ENCODE measurements around the gene OTUD6A.

DNA sequence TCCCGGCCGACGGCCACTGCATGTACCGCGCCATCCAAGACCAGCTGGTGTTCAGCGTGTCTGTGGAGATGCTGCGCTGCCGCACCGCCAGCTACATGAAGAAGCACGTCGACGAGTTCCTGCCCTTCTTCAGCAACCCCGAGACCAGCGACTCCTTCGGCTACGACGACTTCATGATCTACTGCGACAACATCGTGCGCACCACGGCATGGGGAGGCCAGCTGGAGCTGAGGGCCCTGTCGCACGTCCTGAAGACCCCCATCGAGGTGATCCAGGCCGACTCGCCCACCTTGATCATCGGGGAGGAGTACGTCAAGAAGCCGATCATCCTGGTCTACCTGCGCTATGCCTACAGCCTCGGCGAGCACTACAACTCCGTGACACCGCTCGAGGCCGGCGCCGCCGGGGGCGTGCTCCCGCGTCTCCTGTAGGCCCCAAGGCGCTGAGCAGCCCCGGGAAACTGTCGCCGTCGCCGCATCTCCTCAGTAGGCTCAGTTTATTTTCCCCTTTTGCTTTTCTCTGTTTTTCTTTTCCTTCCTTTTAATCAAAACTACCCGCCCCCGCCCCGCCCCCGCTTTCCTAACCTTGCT is 799 bp downstream of the OTUD6A start:
- TF ChIP-seq SP1 (IDR thresholded peaks at IDR 0.05; ENCODE audit: low read depth) (no peak), POLR2AphosphoS5 (IDR thresholded peaks at IDR 0.05; ENCODE audit: low read depth, low read length) (no peak), YY1 (IDR thresholded peaks at IDR 0.05; ENCODE audit: extremely low read depth, insufficient replicate concordance, low read depth, low read length) (no peak)
- TF ChIP-seq, protein P1, sequence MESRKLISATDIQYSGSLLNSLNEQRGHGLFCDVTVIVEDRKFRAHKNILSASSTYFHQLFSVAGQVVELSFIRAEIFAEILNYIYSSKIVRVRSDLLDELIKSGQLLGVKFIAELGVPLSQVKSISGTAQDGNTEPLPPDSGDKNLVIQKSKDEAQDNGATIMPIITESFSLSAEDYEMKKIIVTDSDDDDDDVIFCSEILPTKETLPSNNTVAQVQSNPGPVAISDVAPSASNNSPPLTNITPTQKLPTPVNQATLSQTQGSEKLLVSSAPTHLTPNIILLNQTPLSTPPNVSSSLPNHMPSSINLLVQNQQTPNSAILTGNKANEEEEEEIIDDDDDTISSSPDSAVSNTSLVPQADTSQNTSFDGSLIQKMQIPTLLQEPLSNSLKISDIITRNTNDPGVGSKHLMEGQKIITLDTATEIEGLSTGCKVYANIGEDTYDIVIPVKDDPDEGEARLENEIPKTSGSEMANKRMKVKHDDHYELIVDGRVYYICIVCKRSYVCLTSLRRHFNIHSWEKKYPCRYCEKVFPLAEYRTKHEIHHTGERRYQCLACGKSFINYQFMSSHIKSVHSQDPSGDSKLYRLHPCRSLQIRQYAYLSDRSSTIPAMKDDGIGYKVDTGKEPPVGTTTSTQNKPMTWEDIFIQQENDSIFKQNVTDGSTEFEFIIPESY (IDR thresholded peaks at IDR 0.05; ENCODE audit: extremely low read depth, insufficient replicate concordance, low read length) = no peak
- TF ChIP-seq, protein P2, sequence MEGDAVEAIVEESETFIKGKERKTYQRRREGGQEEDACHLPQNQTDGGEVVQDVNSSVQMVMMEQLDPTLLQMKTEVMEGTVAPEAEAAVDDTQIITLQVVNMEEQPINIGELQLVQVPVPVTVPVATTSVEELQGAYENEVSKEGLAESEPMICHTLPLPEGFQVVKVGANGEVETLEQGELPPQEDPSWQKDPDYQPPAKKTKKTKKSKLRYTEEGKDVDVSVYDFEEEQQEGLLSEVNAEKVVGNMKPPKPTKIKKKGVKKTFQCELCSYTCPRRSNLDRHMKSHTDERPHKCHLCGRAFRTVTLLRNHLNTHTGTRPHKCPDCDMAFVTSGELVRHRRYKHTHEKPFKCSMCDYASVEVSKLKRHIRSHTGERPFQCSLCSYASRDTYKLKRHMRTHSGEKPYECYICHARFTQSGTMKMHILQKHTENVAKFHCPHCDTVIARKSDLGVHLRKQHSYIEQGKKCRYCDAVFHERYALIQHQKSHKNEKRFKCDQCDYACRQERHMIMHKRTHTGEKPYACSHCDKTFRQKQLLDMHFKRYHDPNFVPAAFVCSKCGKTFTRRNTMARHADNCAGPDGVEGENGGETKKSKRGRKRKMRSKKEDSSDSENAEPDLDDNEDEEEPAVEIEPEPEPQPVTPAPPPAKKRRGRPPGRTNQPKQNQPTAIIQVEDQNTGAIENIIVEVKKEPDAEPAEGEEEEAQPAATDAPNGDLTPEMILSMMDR (IDR thresholded peaks at IDR 0.05 in 2 of 3, conservative IDR thresholded peaks at IDR 0.05 in 1 of 3; ENCODE audit: borderline replicate concordance in 1 of 3, insufficient read depth in 1 of 3, low read depth in 2 of 3, low read length in 2 of 3) = no peak
- TF ChIP-seq, protein P3, sequence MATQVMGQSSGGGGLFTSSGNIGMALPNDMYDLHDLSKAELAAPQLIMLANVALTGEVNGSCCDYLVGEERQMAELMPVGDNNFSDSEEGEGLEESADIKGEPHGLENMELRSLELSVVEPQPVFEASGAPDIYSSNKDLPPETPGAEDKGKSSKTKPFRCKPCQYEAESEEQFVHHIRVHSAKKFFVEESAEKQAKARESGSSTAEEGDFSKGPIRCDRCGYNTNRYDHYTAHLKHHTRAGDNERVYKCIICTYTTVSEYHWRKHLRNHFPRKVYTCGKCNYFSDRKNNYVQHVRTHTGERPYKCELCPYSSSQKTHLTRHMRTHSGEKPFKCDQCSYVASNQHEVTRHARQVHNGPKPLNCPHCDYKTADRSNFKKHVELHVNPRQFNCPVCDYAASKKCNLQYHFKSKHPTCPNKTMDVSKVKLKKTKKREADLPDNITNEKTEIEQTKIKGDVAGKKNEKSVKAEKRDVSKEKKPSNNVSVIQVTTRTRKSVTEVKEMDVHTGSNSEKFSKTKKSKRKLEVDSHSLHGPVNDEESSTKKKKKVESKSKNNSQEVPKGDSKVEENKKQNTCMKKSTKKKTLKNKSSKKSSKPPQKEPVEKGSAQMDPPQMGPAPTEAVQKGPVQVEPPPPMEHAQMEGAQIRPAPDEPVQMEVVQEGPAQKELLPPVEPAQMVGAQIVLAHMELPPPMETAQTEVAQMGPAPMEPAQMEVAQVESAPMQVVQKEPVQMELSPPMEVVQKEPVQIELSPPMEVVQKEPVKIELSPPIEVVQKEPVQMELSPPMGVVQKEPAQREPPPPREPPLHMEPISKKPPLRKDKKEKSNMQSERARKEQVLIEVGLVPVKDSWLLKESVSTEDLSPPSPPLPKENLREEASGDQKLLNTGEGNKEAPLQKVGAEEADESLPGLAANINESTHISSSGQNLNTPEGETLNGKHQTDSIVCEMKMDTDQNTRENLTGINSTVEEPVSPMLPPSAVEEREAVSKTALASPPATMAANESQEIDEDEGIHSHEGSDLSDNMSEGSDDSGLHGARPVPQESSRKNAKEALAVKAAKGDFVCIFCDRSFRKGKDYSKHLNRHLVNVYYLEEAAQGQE (IDR thresholded peaks at IDR 0.05; ENCODE audit: low read depth) = no peak

Data from HCT116 (cell line).